ENCODE measurements around the gene CTNNA1.

DNA sequence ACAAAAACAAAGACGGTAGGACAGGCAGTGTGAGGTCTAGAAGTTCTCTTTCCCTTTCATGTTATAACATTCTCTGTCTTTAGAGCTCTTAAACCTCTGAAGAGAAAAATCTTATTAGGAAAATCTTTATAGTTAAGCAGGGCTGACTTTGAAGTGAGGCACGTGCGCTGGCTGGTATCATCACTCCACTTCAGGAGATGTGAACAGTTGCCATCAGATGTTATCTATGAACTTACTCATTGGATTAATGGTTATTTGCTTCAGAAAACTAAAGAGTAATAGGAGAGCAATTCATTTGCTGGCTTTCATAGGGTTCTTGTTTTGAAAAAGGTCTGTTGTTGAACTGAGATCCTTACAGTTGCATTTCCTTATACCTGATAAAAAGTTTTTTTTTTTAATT, 96.2 kb downstream of the CTNNA1 start:
- TF ChIP-seq, protein P1, sequence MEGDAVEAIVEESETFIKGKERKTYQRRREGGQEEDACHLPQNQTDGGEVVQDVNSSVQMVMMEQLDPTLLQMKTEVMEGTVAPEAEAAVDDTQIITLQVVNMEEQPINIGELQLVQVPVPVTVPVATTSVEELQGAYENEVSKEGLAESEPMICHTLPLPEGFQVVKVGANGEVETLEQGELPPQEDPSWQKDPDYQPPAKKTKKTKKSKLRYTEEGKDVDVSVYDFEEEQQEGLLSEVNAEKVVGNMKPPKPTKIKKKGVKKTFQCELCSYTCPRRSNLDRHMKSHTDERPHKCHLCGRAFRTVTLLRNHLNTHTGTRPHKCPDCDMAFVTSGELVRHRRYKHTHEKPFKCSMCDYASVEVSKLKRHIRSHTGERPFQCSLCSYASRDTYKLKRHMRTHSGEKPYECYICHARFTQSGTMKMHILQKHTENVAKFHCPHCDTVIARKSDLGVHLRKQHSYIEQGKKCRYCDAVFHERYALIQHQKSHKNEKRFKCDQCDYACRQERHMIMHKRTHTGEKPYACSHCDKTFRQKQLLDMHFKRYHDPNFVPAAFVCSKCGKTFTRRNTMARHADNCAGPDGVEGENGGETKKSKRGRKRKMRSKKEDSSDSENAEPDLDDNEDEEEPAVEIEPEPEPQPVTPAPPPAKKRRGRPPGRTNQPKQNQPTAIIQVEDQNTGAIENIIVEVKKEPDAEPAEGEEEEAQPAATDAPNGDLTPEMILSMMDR (IDR thresholded peaks at IDR 0.05): no peak
- no peak for TF ChIP-seq POLR2A (IDR thresholded peaks at IDR 0.05)

Measured in adrenal gland (tissue), 5 donors.